GM21786 (cell line): Measurements from ENCODE around the gene MFSD2A.
"Not testable (repeated sequence)": the region's sequence is repeated elsewhere in the genome, so short reads cannot be mapped to it uniquely, and the experiment has no call there.

Experiments
- ATAC-seq: cut with Tn5 transposase; IDR thresholded peaks from one replicate; pipeline ENCODE4 v1.9.1; 2021; ENCODE audit not compliant: unreplicated experiment

The MFSD2A gene

DNA sequence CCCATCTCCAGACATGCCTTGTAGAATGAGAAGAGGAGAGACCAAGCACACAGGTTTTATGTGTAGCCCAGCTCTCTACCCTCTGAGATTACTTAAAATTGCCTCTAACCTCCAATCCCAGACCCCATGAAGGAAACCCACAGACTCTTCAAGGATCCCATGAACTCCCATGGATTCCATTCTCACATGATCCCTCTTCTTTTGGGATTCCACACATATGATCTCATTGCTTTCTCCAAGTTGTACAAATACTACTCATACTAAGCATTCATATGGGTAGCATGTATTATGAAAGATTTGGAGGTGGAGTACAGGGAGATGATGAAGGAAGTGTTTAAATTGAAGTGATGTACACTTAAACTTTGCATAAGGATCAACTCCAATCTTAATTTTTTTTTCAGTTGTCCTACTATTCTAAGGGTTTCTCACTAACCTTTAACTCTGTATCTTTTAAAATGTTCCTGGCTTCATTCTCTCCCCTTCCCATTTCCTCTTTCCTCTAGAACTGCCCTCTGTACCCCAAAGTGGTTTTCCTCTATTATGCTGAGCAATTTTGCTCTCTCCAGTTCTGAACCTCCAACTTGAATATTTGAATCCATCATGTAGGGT, 41.6 kb downstream of the MFSD2A start:
- ATAC-seq = no peak

DNA sequence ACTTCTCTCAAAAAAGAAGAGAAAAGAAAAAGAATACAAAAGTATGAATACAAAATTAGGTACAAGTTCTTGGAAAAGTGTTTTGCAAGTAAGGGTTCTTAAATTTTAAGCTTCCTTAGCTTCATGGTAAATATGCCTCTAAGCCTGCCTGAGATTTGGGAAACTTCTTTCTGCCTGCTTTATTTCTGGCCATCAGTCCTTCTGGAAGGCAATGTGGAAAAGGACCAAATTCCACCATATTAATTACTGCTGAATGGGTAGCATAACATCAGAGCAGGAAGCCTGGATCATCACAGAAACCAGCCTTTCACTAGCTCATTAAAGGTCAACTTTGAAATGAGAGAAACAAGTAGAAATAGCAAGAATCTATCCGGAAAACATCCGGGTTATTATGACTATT, 46.5 kb downstream of the MFSD2A start:
- no peak for ATAC-seq

DNA sequence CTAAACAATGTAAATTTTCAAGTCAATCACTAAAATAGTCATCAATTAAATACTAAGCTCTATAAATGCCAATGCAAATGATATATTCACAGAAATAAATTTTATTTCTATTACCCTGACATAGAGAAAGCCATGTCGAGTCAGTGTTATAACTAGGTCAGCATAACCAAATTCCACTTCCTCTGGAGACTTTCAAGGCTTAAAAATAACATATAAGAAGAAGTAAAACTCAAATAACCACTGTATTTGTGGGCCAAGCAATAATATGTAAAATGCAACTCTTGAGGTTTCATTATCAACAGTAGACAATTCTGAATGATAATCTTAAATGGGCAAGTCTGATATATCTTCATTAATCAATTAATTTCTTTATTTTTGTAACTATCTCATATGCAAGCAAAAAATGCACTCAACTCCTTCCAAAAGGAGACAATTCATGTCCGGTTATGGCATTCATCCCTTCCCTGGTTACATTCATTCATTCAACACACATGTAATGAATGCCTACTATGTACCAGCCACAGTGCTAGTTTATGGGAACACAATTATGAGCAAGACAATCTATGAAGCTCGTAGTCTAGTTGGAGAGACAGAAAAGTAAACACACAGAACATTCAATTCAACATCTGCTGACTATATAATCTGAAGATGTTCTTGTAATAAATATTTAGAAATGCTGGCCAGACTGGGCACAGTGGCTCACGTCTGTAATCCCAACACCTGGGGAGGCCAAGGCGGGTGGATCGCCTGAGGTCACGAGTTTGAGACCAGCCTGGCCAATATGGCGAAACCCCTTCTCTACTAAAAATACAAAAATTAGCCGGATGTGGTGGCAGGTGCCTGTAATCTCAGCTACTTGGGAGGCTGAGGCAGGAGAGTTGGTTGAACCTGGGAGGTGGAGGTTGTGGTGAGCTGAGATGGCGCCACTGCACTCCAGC, 48.5 kb downstream of the MFSD2A start:
- no peak for ATAC-seq

DNA sequence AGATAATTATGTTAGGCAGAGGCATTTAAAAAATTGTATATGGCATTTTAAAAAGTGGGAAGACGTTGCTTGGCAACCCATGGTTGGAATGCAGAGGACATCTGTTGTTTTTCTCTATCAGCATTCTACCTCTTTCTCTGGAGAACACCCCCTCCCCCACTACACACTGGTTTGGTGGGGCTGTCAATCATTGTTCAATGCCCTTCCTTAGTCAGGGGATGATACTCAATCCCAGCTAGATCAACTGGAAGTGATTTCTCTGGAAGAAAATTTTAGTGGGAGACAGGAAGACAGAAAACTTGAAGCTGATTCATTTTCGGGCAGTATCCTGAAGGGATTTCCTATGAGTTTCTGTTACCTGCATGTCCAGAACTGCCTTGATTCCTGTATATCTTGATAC, 49.9 kb downstream of the MFSD2A start:
- no peak for ATAC-seq

DNA sequence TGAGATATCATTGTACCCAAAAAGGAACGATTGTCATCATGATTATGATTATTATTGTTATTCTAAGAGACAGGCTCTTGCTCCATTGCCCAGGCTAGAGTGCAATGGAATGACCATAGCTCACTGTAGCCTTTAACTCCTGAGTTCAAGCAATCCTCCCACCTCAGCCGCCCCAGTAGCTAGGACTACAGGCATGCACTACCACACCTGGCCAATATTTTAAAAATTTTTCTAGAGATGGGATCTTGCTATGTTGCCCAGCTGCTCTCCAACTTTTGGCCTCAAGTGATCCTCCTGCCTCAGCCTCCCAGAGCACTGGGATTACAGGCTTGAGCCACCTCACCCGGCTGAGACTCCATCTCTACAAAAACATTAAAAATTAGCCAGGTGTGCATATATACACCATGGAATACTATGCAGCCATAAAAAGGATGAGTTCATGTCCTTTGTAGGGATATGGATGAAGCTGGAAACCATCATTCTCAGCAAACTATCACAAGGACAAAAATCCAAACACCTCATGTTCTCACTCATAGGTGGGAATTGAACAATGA, 52.6 kb downstream of the MFSD2A start:
- ATAC-seq = not testable (repeated sequence)

DNA sequence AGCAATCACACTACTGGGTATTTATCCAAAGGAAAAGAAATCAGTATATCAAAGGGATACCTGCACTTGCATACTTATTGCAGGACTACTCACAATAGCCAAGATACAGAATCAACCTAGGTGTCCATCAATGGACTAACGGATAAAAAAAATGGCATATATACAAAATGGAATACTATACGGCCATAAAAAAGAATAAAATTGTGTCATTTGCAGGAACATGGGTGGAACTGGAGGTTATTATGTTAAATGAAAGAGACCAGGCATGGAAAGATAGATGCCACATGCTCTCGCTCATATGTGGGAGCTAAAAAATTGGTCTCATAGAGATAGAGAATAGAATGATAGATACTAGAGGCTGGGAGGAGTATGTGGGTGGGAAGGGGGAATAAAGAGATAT, 56.3 kb downstream of the MFSD2A start:
- no peak for ATAC-seq

DNA sequence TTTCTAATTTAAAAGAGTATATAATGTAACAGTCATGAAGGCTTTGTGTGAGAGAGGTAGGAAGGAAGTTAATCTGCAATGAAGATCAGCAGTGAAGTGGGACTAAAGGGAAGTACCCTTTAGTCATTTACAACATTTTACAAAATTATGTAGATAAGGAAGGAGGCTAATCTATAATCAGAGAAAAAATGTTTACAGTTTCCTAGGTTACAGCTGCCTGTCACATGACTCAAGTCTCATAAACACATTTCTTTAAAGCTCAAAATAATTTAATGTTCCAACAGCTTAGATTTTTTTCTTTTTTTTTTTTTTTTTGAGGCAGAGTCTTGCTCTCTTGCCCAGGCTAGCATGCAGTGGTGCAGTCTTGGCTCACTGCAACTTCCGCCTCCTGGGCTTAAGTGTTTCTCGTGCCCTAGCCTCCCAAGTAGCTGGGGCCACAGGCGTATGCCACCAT, 59.3 kb downstream of the MFSD2A start:
- no peak for ATAC-seq

DNA sequence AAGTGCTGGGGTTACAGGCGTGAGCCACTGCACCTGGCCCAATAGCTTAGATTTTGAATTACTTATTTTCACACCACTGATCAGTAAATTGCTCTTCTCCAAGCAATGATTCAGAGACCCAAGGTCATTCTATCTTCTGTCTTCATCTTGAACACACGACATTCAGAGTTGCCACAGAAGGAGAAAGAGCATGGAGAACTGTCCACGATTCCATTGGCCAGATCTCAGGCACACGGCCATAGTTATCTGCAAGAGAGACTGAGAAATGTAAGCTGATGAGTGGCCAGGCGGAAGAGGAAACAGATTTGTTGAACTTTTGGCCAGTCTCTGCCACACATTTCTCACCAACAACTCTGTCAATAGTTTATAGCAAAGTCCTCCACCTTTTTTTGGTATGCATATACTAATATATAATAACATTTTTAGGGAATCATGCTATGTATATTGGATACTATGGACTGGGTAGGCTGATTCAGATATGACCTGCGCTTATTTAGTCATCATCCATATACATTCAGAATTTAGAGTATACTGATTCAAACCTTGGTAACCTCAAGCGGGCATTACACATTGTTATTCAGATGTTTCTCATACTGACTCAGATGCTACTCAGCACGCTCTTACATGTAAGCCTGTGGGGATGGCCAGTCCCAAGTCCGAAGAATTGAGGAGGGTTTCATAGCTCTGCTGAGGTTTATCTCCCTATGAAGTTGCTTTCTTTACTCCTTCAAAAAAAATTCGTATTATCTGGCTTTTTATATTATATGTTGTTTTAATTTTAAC, 60.1 kb downstream of the MFSD2A start:
- no peak for ATAC-seq

DNA sequence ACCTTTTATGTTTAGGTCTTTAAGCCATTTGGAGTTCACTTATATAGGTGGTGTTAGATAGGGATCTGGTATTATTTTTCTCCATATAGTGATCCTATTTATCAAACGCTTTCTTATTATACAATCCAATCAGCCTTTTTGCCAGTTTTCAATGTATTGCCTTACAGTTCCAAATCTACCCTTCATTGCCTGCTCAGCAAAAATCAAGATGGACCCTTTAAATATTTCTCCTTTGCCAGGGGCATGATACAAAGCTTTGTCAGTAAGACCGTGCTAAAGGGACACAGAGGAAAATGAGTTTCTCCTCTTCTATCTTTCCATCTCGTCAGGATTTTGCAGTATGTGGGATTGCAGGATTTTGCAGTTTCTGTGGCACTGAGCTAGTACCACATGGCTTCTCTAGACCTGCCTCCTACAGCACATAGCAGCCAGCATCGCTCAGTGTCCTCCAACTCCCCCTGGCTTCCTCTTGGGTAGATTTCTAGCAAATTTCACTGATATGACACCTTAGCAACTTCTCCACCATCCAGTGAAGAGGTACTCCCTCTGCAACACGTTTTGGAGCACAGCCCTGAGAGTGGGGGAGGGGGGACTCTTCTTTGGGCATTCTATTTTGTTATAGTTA, 63.1 kb downstream of the MFSD2A start:
- no peak for ATAC-seq
